SHP77 (cell line): ENCODE results near the gene PRSS1.
A peak's percentile ranks its signal among the peaks of the same experiment; 100 is the strongest.
"Not testable (repeated sequence)": the region's sequence is repeated elsewhere in the genome, so short reads cannot be mapped to it uniquely, and the experiment has no call there.

Source experiments
- DNase-seq, 2 experiments: peaks; one replicate each; lab custom pipeline; 2025; lab: John Stamatoyannopoulos, UW

PRSS1 gene

GRCh38 chr7:142773937-142774744, 24.9 kb downstream of the PRSS1 start:
- DNase-seq: no peak

- no peak for DNase-seq
Measured at GRCh38 chr7:142774826-142775225, 25.6 kb downstream of the PRSS1 start.

GRCh38 chr7:142775351-142776115, 26.3 kb downstream of the PRSS1 start:
- DNase-seq: not testable (repeated sequence)

- DNase-seq: no peak
Measured at GRCh38 chr7:142776206-142776844, 27.1 kb downstream of the PRSS1 start.

- DNase-seq: not testable (repeated sequence)
Measured at GRCh38 chr7:142776845-142777225, 27.6 kb downstream of the PRSS1 start.

- DNase-seq: no peak
Measured at GRCh38 chr7:142777318-142777717, 28.0 kb downstream of the PRSS1 start.

- DNase-seq: peak; percentile 87 to 88
Measured at GRCh38 chr7:142782922-142783900, 33.9 kb downstream of the PRSS1 start.

GRCh38 chr7:142784096-142784495, 34.8 kb downstream of the PRSS1 start:
- DNase-seq: no peak

- no peak for DNase-seq
Measured at GRCh38 chr7:142784716-142785115, 35.4 kb downstream of the PRSS1 start.

GRCh38 chr7:142785841-142786250, 36.6 kb downstream of the PRSS1 start:
- no peak for DNase-seq

GRCh38 chr7:142787034-142787768, 37.9 kb downstream of the PRSS1 start:
- DNase-seq: no peak

GRCh38 chr7:142787783-142788182, 38.5 kb downstream of the PRSS1 start:
- no peak for DNase-seq

- DNase-seq: no peak
Measured at GRCh38 chr7:142788303-142789289, 39.3 kb downstream of the PRSS1 start.

GRCh38 chr7:142789441-142789840, 40.2 kb downstream of the PRSS1 start:
- no peak for DNase-seq

- no peak for DNase-seq
Measured at GRCh38 chr7:142790056-142790455, 40.8 kb downstream of the PRSS1 start.

GRCh38 chr7:142790555-142790954, 41.3 kb downstream of the PRSS1 start:
- no peak for DNase-seq

GRCh38 chr7:142791502-142791901, 42.2 kb downstream of the PRSS1 start:
- no peak for DNase-seq

- no peak for DNase-seq
Measured at GRCh38 chr7:142792129-142792528, 42.9 kb downstream of the PRSS1 start.

GRCh38 chr7:142792593-142792992, 43.3 kb downstream of the PRSS1 start:
- DNase-seq: no peak

GRCh38 chr7:142793156-142793555, 43.9 kb downstream of the PRSS1 start:
- no peak for DNase-seq
